NCI-H2107 treated with DMSO at 0.1 percent for 48 hours (cell line): ENCODE results near the gene MRM1.
"Not testable (repeated sequence)": the region's sequence is repeated elsewhere in the genome, so short reads cannot be mapped to it uniquely, and the experiment has no call there.

Experiments
- DNase-seq: peaks from one replicate; lab custom pipeline; 2025; ENCODE audit not compliant: unreplicated experiment; lab: John Stamatoyannopoulos, UW

Gene MRM1

GRCh38 chr17:36600465-36600864 is 918 bp upstream of the MRM1 start:
- no peak for DNase-seq

- DNase-seq: no peak
These were observed 464 bp upstream of the MRM1 start for GRCh38 chr17:36600936-36601302.

GRCh38 chr17:36602030-36602748 is 806 bp downstream of the MRM1 start:
- no peak for DNase-seq

GRCh38 chr17:36602924-36603384 is 1.6 kb downstream of the MRM1 start:
- DNase-seq: peak; percentile 34

- DNase-seq: not testable (repeated sequence)
These were observed 3.6 kb downstream of the MRM1 start for GRCh38 chr17:36605028-36605427.

- DNase-seq: no peak
These were observed 6.9 kb downstream of the MRM1 start for GRCh38 chr17:36608280-36608679.

GRCh38 chr17:36608794-36609497 is 7.6 kb downstream of the MRM1 start:
- peak; percentile 77 for DNase-seq

GRCh38 chr17:36609498-36609862 is 8.1 kb downstream of the MRM1 start:
- no peak for DNase-seq

GRCh38 chr17:36610474-36610873 is 9.1 kb downstream of the MRM1 start:
- no peak for DNase-seq

- DNase-seq: no peak
These were observed 10.1 kb downstream of the MRM1 start for GRCh38 chr17:36611345-36612072.

- DNase-seq: no peak
These were observed 10.9 kb downstream of the MRM1 start for GRCh38 chr17:36612323-36612722.

- no peak for DNase-seq
These were observed 11.8 kb downstream of the MRM1 start for GRCh38 chr17:36613155-36613554.

GRCh38 chr17:36614081-36614480 is 12.7 kb downstream of the MRM1 start:
- DNase-seq: no peak

GRCh38 chr17:36614933-36615332 is 13.6 kb downstream of the MRM1 start:
- no peak for DNase-seq

GRCh38 chr17:36616061-36617029 is 15.0 kb downstream of the MRM1 start:
- no peak for DNase-seq

GRCh38 chr17:36617773-36618172 is 16.4 kb downstream of the MRM1 start:
- no peak for DNase-seq

- DNase-seq: no peak
These were observed 21.9 kb downstream of the MRM1 start for GRCh38 chr17:36623281-36623680.

- DNase-seq: no peak
These were observed 23.8 kb downstream of the MRM1 start for GRCh38 chr17:36625188-36625587.

- DNase-seq: no peak
These were observed 25.7 kb downstream of the MRM1 start for GRCh38 chr17:36627101-36627500.

GRCh38 chr17:36628576-36628975 is 27.2 kb downstream of the MRM1 start:
- no peak for DNase-seq
